ENCODE measurements around the gene PRDM10. TPM values are rescaled to one million over a fixed set of nuclear protein-coding genes. Genes with fewer than 3 reads are reported as not detected.

The PRDM10 gene
- total and polyA plus RNA-seq, 4 donors: 6.8 to 10.8 (median 8.4) TPM

GRCh38 chr11:129944696-129945095, 57.9 kb downstream of the PRDM10 start:
- H3K4me3 ChIP-seq (ENCODE audit: low read depth, low read length): no peak overlapping the region
- no peak for DNase-seq (ENCODE audit: low read depth in 4 of 6, low spot score in 6 of 6)
- 94% methylated on average over 15 of the region's 18 CpGs for WGBS (ENCODE audit: insufficient coverage)
- H3K36me3 ChIP-seq (ENCODE audit: control insufficient read depth, insufficient read depth, low read length): peaks cover 23% of the 10 kb centered on the region
- H3K4me1 ChIP-seq (ENCODE audit: control insufficient read depth, insufficient read depth, low read length): peaks cover 3% of the 10 kb centered on the region
- no peak overlapping the region for H3K27ac ChIP-seq (ENCODE audit: low read depth, low read length)
- H3K9me3 ChIP-seq (ENCODE audit: control insufficient read depth, insufficient read depth, low read length): no peaks in the 10 kb centered on the region
- no peaks in the 10 kb centered on the region for H3K27me3 ChIP-seq (ENCODE audit: control insufficient read depth, insufficient read depth, low read length)

- no peaks in the 10 kb centered on the region for H3K27me3 ChIP-seq (ENCODE audit: control insufficient read depth, insufficient read depth, low read length)
- H3K9me3 ChIP-seq (ENCODE audit: control insufficient read depth, insufficient read depth, low read length): no peaks in the 10 kb centered on the region
- H3K27ac ChIP-seq (ENCODE audit: low read depth, low read length): no peak overlapping the region
- DNase-seq (ENCODE audit: low read depth in 4 of 6, low spot score in 6 of 6): no peak
- no peaks in the 10 kb centered on the region for H3K4me1 ChIP-seq (ENCODE audit: control insufficient read depth, insufficient read depth, low read length)
- H3K4me3 ChIP-seq (ENCODE audit: low read depth, low read length): no peak overlapping the region
- peaks cover 23% of the 10 kb centered on the region for H3K36me3 ChIP-seq (ENCODE audit: control insufficient read depth, insufficient read depth, low read length)
Observed at GRCh38 chr11:129943036-129943435, 59.6 kb downstream of the PRDM10 start.

- Histone ChIP-seq H3K27ac (ENCODE audit: low read depth, low read length) (no peak overlapping the region), H3K36me3 (ENCODE audit: control insufficient read depth, insufficient read depth, low read length) (no peaks in the 10 kb centered on the region), H3K4me3 (ENCODE audit: low read depth, low read length) (no peak overlapping the region), H3K9me3 (ENCODE audit: control insufficient read depth, insufficient read depth, low read length) (no peaks in the 10 kb centered on the region), H3K4me1 (ENCODE audit: control insufficient read depth, insufficient read depth, low read length) (no peaks in the 10 kb centered on the region), H3K27me3 (ENCODE audit: control insufficient read depth, insufficient read depth, low read length) (no peaks in the 10 kb centered on the region)
- no peak for DNase-seq (ENCODE audit: low read depth in 4 of 6, low spot score in 6 of 6)
- 90% methylated on average over 3 of the region's 4 CpGs for WGBS (ENCODE audit: insufficient coverage)
Observed at GRCh38 chr11:129939510-129939909, 63.1 kb downstream of the PRDM10 start.

- Histone ChIP-seq H3K27me3 (ENCODE audit: control insufficient read depth, insufficient read depth, low read length) (no peaks in the 10 kb centered on the region), H3K9me3 (ENCODE audit: control insufficient read depth, insufficient read depth, low read length) (no peaks in the 10 kb centered on the region), H3K4me1 (ENCODE audit: control insufficient read depth, insufficient read depth, low read length) (no peaks in the 10 kb centered on the region), H3K4me3 (ENCODE audit: low read depth, low read length) (no peak overlapping the region), H3K27ac (ENCODE audit: low read depth, low read length) (no peak overlapping the region), H3K36me3 (ENCODE audit: control insufficient read depth, insufficient read depth, low read length) (no peaks in the 10 kb centered on the region)
- WGBS (ENCODE audit: insufficient coverage): 68% methylated on average over 4 of the region's 5 CpGs
- DNase-seq (ENCODE audit: low read depth in 4 of 6, low spot score in 6 of 6): no peak
Observed at GRCh38 chr11:129938764-129939163, 63.9 kb downstream of the PRDM10 start.

- WGBS (ENCODE audit: insufficient coverage): 63% methylated on average over 2 of the region's 4 CpGs
Observed at GRCh38 chr11:129937592-129938238, 64.9 kb downstream of the PRDM10 start.

GRCh38 chr11:129935723-129936122, 66.9 kb downstream of the PRDM10 start:
- Histone ChIP-seq H3K4me1 (ENCODE audit: control insufficient read depth, insufficient read depth, low read length) (no peaks in the 10 kb centered on the region), H3K9me3 (ENCODE audit: control insufficient read depth, insufficient read depth, low read length) (no peaks in the 10 kb centered on the region), H3K27ac (ENCODE audit: low read depth, low read length) (no peak overlapping the region), H3K36me3 (ENCODE audit: control insufficient read depth, insufficient read depth, low read length) (peaks cover 9% of the 10 kb centered on the region), H3K27me3 (ENCODE audit: control insufficient read depth, insufficient read depth, low read length) (no peaks in the 10 kb centered on the region), H3K4me3 (ENCODE audit: low read depth, low read length) (no peak overlapping the region)
- DNase-seq (ENCODE audit: low read depth in 4 of 6, low spot score in 6 of 6): no peak
- WGBS (ENCODE audit: insufficient coverage): 70% methylated on average over 2 of the region's 3 CpGs

More at GRCh38 chr11:129937592-129938238, 64.9 kb downstream of the PRDM10 start:
- Histone ChIP-seq H3K4me1 (ENCODE audit: control insufficient read depth, insufficient read depth, low read length) (no peaks in the 10 kb centered on the region), H3K9me3 (ENCODE audit: control insufficient read depth, insufficient read depth, low read length) (no peaks in the 10 kb centered on the region), H3K27me3 (ENCODE audit: control insufficient read depth, insufficient read depth, low read length) (no peaks in the 10 kb centered on the region), H3K27ac (ENCODE audit: low read depth, low read length) (no peak overlapping the region), H3K4me3 (ENCODE audit: low read depth, low read length) (no peak overlapping the region), H3K36me3 (ENCODE audit: control insufficient read depth, insufficient read depth, low read length) (no peaks in the 10 kb centered on the region)
- peak in 1 of 6 donors; percentile 87 for DNase-seq (ENCODE audit: low read depth in 4 of 6, low spot score in 6 of 6)

- peak in 1 of 6 donors; percentile 73 for DNase-seq (ENCODE audit: low read depth in 4 of 6, low spot score in 6 of 6)
Observed at GRCh38 chr11:129933891-129934290, 68.7 kb downstream of the PRDM10 start.

GRCh38 chr11:129933262-129933661, 69.4 kb downstream of the PRDM10 start:
- Histone ChIP-seq H3K27ac (ENCODE audit: low read depth, low read length) (no peak overlapping the region), H3K27me3 (ENCODE audit: control insufficient read depth, insufficient read depth, low read length) (no peaks in the 10 kb centered on the region), H3K4me3 (ENCODE audit: low read depth, low read length) (no peak overlapping the region), H3K9me3 (ENCODE audit: control insufficient read depth, insufficient read depth, low read length) (no peaks in the 10 kb centered on the region), H3K36me3 (ENCODE audit: control insufficient read depth, insufficient read depth, low read length) (peaks cover 13% of the 10 kb centered on the region), H3K4me1 (ENCODE audit: control insufficient read depth, insufficient read depth, low read length) (no peaks in the 10 kb centered on the region)
- 100% methylated on average over 1 of the region's 1 CpG for WGBS (ENCODE audit: insufficient coverage)
- no peak for DNase-seq (ENCODE audit: low read depth in 4 of 6, low spot score in 6 of 6)

More at GRCh38 chr11:129933891-129934290, 68.7 kb downstream of the PRDM10 start:
- Histone ChIP-seq H3K27ac (ENCODE audit: low read depth, low read length) (no peak overlapping the region), H3K4me1 (ENCODE audit: control insufficient read depth, insufficient read depth, low read length) (no peaks in the 10 kb centered on the region), H3K4me3 (ENCODE audit: low read depth, low read length) (no peak overlapping the region), H3K36me3 (ENCODE audit: control insufficient read depth, insufficient read depth, low read length) (peaks cover 10% of the 10 kb centered on the region), H3K9me3 (ENCODE audit: control insufficient read depth, insufficient read depth, low read length) (no peaks in the 10 kb centered on the region), H3K27me3 (ENCODE audit: control insufficient read depth, insufficient read depth, low read length) (no peaks in the 10 kb centered on the region)
- 88% methylated on average over 8 of the region's 9 CpGs for WGBS (ENCODE audit: insufficient coverage)

GRCh38 chr11:129932381-129933067, 70.1 kb downstream of the PRDM10 start:
- H3K4me1 ChIP-seq (ENCODE audit: control insufficient read depth, insufficient read depth, low read length): no peaks in the 10 kb centered on the region
- no peaks in the 10 kb centered on the region for H3K9me3 ChIP-seq (ENCODE audit: control insufficient read depth, insufficient read depth, low read length)
- H3K27me3 ChIP-seq (ENCODE audit: control insufficient read depth, insufficient read depth, low read length): no peaks in the 10 kb centered on the region
- H3K27ac ChIP-seq (ENCODE audit: low read depth, low read length): no peak overlapping the region
- WGBS (ENCODE audit: insufficient coverage): 96% methylated on average over 5 of the region's 7 CpGs
- no peak overlapping the region for H3K4me3 ChIP-seq (ENCODE audit: low read depth, low read length)
- DNase-seq (ENCODE audit: low read depth in 4 of 6, low spot score in 6 of 6): no peak
- peaks cover 13% of the 10 kb centered on the region for H3K36me3 ChIP-seq (ENCODE audit: control insufficient read depth, insufficient read depth, low read length)

GRCh38 chr11:129930743-129931142, 71.9 kb downstream of the PRDM10 start:
- H3K27ac ChIP-seq (ENCODE audit: low read depth, low read length): no peak overlapping the region
- 90% methylated on average over 13 of the region's 13 CpGs for WGBS (ENCODE audit: insufficient coverage)
- no peak for DNase-seq (ENCODE audit: low read depth in 4 of 6, low spot score in 6 of 6)
- no peaks in the 10 kb centered on the region for H3K4me1 ChIP-seq (ENCODE audit: control insufficient read depth, insufficient read depth, low read length)
- peaks cover 13% of the 10 kb centered on the region for H3K36me3 ChIP-seq (ENCODE audit: control insufficient read depth, insufficient read depth, low read length)
- H3K4me3 ChIP-seq (ENCODE audit: low read depth, low read length): no peak overlapping the region
- H3K27me3 ChIP-seq (ENCODE audit: control insufficient read depth, insufficient read depth, low read length): no peaks in the 10 kb centered on the region
- no peaks in the 10 kb centered on the region for H3K9me3 ChIP-seq (ENCODE audit: control insufficient read depth, insufficient read depth, low read length)
